ENCODE measurements around the gene ADCYAP1R1.

GRCh38 chr7:31044529-31044928 lies 7.6 kb upstream of the ADCYAP1R1 start:
- TF ChIP-seq CTCF (IDR thresholded peaks at IDR 0.05) (no peak), POLR2A (IDR thresholded peaks at IDR 0.05) (no peak)

Measured in tibial nerve (tissue), 3 donors.